HTR-8/SVneo (cell line): ENCODE measurements around the gene CYTH1.

Experiments
- DNase-seq: peaks from one replicate; pipeline ENCODE4 v3.0.0; 2011; ENCODE audit warnings: low spot score, mixed read lengths; ENCODE audit not compliant: insufficient read length
- FAIRE-seq: peaks from 2 replicates; lab custom pipeline; 2011; peaks lifted over from hg19 to GRCh38; lab: Jason Lieb, UNC

Gene CYTH1

GRCh38 chr17:78641243-78641642, 140.8 kb downstream of the CYTH1 start:
- FAIRE-seq: peak; percentile 70

GRCh38 chr17:78640700-78641099, 141.4 kb downstream of the CYTH1 start:
- DNase-seq (no peak), FAIRE-seq (no peak)

More at GRCh38 chr17:78641243-78641642, 140.8 kb downstream of the CYTH1 start:
- no peak for DNase-seq

GRCh38 chr17:78637643-78638420, 144.2 kb downstream of the CYTH1 start:
- no peak for DNase-seq
- no peak for FAIRE-seq

- DNase-seq: no peak
- no peak for FAIRE-seq
These were observed 144.9 kb downstream of the CYTH1 start for GRCh38 chr17:78637146-78637545.

GRCh38 chr17:78634154-78634553, 147.9 kb downstream of the CYTH1 start:
- FAIRE-seq (no peak), DNase-seq (no peak)

- FAIRE-seq (no peak), DNase-seq (no peak)
These were observed 152.6 kb downstream of the CYTH1 start for GRCh38 chr17:78629436-78629995.

- DNase-seq (no peak), FAIRE-seq (no peak)
These were observed 153.3 kb downstream of the CYTH1 start for GRCh38 chr17:78628547-78629435.

- no peak for FAIRE-seq
- no peak for DNase-seq
These were observed 157.5 kb downstream of the CYTH1 start for GRCh38 chr17:78624324-78625151.
